ENCODE data around the gene PHF5A.

DNA sequence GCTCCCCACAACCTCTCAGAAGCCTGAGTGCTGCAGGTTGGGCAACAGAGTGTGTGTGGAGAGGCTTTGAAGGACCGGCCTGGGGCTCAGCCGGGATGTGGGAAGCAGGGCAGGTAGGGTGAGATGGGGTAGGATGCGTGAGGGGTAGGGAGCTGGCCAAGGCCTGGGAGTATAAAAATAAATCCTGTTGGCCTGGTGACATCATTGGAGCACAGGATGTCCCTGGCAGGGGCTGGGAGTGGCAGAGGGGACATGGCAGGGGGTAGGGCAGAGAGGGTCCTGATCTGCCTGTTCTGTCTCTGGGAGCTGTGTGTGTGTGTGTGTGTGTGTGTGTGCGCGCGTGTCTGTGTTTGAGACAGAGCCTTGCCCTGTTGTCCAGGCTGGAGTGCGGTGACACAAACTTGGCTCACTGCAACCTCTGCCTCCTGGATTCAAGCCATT lies 58.2 kb downstream of the PHF5A start:
- TF ChIP-seq, protein P1, sequence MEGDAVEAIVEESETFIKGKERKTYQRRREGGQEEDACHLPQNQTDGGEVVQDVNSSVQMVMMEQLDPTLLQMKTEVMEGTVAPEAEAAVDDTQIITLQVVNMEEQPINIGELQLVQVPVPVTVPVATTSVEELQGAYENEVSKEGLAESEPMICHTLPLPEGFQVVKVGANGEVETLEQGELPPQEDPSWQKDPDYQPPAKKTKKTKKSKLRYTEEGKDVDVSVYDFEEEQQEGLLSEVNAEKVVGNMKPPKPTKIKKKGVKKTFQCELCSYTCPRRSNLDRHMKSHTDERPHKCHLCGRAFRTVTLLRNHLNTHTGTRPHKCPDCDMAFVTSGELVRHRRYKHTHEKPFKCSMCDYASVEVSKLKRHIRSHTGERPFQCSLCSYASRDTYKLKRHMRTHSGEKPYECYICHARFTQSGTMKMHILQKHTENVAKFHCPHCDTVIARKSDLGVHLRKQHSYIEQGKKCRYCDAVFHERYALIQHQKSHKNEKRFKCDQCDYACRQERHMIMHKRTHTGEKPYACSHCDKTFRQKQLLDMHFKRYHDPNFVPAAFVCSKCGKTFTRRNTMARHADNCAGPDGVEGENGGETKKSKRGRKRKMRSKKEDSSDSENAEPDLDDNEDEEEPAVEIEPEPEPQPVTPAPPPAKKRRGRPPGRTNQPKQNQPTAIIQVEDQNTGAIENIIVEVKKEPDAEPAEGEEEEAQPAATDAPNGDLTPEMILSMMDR (IDR thresholded peaks at IDR 0.05), result no peak
- no peak for TF ChIP-seq POLR2A (IDR thresholded peaks at IDR 0.05)

Measured in lower leg skin (tissue), 3 donors.